ENCODE data around the gene ECPAS.

GRCh38 chr9:111454751-111455150, 29.4 kb downstream of the ECPAS start:
- no peak for TF ChIP-seq POLR2A (IDR thresholded peaks at IDR 0.05)
- TF ChIP-seq, protein P1, sequence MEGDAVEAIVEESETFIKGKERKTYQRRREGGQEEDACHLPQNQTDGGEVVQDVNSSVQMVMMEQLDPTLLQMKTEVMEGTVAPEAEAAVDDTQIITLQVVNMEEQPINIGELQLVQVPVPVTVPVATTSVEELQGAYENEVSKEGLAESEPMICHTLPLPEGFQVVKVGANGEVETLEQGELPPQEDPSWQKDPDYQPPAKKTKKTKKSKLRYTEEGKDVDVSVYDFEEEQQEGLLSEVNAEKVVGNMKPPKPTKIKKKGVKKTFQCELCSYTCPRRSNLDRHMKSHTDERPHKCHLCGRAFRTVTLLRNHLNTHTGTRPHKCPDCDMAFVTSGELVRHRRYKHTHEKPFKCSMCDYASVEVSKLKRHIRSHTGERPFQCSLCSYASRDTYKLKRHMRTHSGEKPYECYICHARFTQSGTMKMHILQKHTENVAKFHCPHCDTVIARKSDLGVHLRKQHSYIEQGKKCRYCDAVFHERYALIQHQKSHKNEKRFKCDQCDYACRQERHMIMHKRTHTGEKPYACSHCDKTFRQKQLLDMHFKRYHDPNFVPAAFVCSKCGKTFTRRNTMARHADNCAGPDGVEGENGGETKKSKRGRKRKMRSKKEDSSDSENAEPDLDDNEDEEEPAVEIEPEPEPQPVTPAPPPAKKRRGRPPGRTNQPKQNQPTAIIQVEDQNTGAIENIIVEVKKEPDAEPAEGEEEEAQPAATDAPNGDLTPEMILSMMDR (IDR thresholded peaks at IDR 0.05), result no peak

All from testis (tissue), 2 donors.